HG03039 (cell line): ENCODE results near the gene MKLN1.
"Not testable (repeated sequence)": the region's sequence is repeated elsewhere in the genome, so short reads cannot be mapped to it uniquely, and the experiment has no call there.

Experiments
- ATAC-seq: cut with Tn5 transposase; IDR thresholded peaks from one replicate; pipeline ENCODE4 v1.9.1; 2021; ENCODE audit warnings: mild to moderate bottlenecking, moderate library complexity; ENCODE audit not compliant: unreplicated experiment

Gene MKLN1

GRCh38 chr7:131497454-131497853 is 169.8 kb downstream of the MKLN1 start:
- ATAC-seq, result no peak

DNA sequence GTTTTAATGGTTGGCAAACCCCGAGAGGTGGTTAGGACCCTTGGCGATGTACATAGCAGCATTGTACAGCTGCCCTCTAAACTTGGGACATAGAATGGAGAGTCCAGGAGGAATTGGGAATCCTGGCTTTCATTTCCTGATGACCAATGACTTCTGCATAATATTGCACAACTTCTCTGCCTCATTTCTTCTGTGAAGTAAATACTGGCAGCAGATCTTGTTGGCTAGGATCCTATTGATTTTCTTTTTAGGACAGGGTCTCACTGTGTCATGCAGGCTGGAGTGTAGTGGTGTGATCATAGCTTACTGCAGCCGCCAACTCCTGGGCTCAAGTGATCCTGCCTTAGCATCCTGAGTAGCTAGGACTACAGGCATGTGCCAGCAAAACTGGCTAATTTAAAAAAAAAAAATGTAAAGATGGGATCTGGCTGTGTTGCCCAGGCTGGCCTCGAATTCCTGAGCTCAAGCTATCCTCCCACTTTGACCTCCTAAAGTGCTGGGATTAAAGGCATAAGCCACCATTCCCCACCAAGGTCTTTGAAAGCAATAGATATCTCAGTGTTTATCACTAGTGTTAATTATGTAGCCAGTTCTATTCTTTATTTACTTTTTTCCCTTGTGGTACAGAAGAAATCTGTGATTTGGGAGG is 170.7 kb downstream of the MKLN1 start:
- no peak for ATAC-seq

- no peak for ATAC-seq
These were observed 172.1 kb downstream of the MKLN1 start for GRCh38 chr7:131499801-131500200.

- no peak for ATAC-seq
These were observed 172.7 kb downstream of the MKLN1 start for GRCh38 chr7:131500357-131500756.

DNA sequence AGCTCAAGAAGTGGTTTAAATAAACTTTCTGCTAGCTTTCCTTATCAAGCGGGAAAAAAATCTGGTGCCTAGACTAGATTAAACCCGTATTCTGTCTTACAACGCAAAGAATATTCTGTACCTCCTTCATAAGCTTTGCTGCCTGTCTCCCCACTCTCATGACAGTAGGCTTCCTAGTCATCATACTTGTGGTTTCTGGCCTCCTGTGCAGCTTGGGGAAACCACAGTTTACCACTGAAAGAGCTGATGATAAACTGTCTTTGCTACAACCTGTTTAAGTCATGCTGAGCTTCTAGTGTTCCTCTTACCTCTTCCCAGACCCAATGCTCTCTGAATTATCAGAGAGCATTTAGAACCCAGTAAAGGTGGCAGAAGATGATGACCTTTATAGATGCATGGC is 173.7 kb downstream of the MKLN1 start:
- ATAC-seq, result peak; percentile 79

DNA sequence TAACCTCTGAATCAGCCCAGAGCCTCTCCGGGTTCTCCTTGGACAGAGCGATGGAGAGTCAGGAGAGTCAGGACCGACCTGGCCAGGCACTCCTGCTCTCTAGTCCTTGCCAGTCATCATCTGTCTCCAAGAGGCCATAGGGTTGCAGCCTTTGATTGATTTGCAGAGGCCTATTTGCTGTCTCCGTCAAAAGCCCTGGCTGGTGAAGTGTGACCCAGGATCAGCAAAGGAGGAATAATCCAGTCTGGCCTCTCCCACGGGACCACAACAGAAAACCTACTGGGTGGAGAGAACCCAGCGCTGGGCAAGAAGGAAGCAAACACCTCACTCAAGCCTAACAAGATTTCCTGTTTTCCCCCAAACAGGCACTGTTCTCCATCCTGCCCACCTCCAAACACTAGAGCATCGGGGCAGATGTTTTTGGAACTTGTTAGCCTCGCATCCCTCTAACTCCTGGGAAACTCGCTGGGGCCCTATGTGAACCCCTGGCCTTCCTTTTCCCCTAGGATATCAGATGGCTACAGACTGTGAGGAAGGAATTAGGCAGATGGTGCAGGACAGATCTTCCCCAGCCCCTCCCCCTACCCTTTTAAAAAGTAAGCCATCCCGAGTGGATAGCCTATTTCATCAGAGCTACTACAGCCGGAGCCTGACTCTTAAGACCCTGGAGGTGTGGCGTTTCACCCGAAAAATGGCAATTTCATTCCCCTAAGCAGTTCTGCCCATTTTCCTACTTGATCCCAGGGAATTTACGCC is 174.4 kb downstream of the MKLN1 start:
- no peak for ATAC-seq

- no peak for ATAC-seq
These were observed 175.3 kb downstream of the MKLN1 start for GRCh38 chr7:131502810-131503508.

- ATAC-seq, result no peak
These were observed 176.0 kb downstream of the MKLN1 start for GRCh38 chr7:131503639-131504038.

- ATAC-seq, result no peak
These were observed 176.7 kb downstream of the MKLN1 start for GRCh38 chr7:131504157-131504899.

GRCh38 chr7:131505037-131505620 is 177.5 kb downstream of the MKLN1 start:
- ATAC-seq, result not testable (repeated sequence)

GRCh38 chr7:131505636-131506557 is 178.2 kb downstream of the MKLN1 start:
- no peak for ATAC-seq

GRCh38 chr7:131506597-131506996 is 178.9 kb downstream of the MKLN1 start:
- ATAC-seq, result no peak

DNA sequence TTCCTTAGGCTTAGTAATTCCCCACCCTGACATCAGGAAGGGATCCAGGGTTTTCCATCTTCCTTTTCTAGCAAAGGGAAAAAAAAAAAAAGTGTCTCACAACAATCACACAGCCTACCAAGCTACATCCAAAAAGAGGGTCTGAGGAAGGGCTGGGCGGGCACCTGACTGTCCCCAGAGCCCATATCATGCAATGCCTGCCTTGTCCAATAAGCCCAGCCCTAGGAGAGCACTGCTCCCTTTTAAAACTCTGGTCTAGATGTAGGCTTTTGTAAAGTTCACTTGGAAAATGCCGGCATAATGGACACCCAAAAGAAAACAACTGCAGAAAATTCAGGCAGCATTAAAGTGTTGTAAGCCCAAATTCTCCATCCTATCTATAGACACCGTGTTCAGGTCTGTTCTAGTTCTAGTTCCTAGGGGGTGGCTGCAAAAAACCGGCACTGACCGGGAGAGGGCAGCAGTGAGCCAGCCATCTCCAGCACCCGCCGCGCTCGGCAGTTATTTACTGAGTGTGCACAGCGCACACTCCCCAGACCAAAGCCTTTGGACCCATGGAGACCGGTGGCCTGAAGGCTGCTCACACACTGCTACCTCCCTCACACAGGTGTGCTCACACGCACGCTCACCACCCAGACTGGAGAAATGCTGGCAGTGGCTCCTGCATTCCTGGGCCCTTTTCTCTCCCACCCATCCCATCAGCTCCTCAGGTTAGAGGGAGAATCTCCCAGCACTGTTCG is 180.1 kb downstream of the MKLN1 start:
- no peak for ATAC-seq

- no peak for ATAC-seq
These were observed 181.2 kb downstream of the MKLN1 start for GRCh38 chr7:131508754-131509486.

GRCh38 chr7:131509781-131510180 is 182.1 kb downstream of the MKLN1 start:
- no peak for ATAC-seq

DNA sequence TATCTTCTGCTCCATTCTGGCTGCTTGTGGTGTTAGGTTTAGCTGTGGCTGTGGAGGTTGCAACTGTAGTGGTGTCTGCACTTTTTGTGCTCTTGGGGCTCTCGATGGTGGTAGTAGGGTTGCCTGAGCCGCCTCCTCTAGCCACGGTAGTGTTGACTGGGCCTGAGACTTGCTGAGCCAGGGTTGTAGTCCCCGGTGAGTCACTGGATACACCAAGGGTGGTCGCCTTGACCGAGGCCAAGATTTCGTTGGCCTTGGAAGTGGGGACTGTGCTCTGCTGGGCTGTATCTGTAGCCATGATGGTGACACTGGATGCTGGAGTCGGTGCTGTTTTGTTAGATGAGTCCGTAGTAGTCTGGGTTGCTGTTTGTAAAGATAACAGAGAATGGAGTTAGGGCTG is 183.4 kb downstream of the MKLN1 start:
- ATAC-seq, result no peak

DNA sequence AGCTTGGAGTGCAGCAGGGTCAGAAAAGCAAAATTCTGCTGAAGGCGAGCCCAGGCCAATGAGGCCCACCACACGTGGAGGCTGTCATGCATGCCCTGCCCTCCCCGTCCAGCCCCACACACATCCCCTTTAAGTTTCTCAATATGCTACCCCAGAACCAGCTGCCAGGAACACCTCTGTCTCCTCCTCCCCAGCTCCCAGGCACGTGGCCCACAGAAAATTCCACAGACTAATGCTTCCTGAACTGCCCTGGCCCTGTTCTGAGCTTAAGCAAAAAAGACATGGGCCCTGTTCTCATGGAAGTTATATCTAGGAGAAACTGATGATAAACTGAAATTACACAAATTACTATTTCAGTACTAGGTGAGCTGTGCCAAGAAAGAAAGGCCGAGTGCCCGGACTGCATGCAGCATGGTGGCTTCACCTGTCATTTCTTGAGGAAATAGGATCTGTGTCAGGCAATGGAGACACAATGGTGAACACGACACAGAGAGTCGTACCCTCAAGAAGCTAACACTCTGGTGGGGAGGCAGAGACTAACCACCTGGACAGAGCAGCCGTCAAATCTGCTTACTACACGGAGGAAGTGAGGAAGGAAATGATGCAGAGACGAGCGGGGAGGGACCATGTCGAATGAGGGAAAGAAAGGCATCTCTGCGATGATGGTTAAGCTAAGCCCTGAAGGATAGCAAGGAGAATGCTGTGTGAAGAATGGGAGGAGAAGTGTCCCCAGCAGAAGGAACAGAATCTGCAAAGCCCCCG is 184.3 kb downstream of the MKLN1 start:
- no peak for ATAC-seq
